Osteocyte (in vitro differentiated cells): ENCODE measurements around the gene DCDC2C. TPM values are rescaled to one million over a fixed set of nuclear protein-coding genes. Genes with fewer than 3 reads are reported as not detected.
A peak's percentile ranks its signal among the peaks of the same experiment; 100 is the strongest.

ENCODE experiments used
- DNase-seq: peaks from one replicate; pipeline ENCODE4 v3.0.0; 2021; ENCODE audit warnings: mixed read lengths; ENCODE audit not compliant: unreplicated experiment; ENCODE audit errors: extremely low spot score
- H3K27ac Mint-ChIP-seq: one replicate; pipeline ENCODE4 v1.8.0; 2021; ENCODE audit warnings: mild to moderate bottlenecking, mixed read lengths; ENCODE audit not compliant: unreplicated experiment
- H3K27me3 Mint-ChIP-seq: one replicate; pipeline ENCODE4 v1.8.0; 2021; ENCODE audit warnings: mixed read lengths; ENCODE audit not compliant: unreplicated experiment
- H3K36me3 Mint-ChIP-seq: one replicate; pipeline ENCODE4 v1.8.0; 2021; ENCODE audit warnings: mixed read lengths; ENCODE audit not compliant: unreplicated experiment
- H3K4me1 Mint-ChIP-seq: one replicate; pipeline ENCODE4 v1.8.0; 2021; ENCODE audit warnings: mixed read lengths; ENCODE audit not compliant: unreplicated experiment
- H3K4me3 Mint-ChIP-seq: one replicate; pipeline ENCODE4 v1.8.0; 2021; ENCODE audit warnings: mild to moderate bottlenecking, moderate library complexity, mixed read lengths; ENCODE audit not compliant: unreplicated experiment
- H3K9me3 Mint-ChIP-seq: one replicate; pipeline ENCODE4 v1.8.0; 2021; ENCODE audit warnings: mixed read lengths; ENCODE audit not compliant: unreplicated experiment
- CTCF ChIP-seq: fragments of 200-600 bp; sonication (generic); IDR thresholded peaks from 2 replicates; pipeline ENCODE4 v1.5.0; 2021; ENCODE audit warnings: antibody characterized with exemption, mild to moderate bottlenecking, moderate library complexity
- total RNA-seq: library from RNA; stranded (reverse); gene quantifications from 2 replicates; pipeline ENCODE4 v1.2.1, GENCODE V29; 2021

Gene DCDC2C
- total RNA-seq, 1 donor from 2014 or later: not detected

- H3K4me3 Mint-ChIP-seq: no peak overlapping the region
- TF ChIP-seq CTCF: no peak
- DNase-seq: no peak
- no peaks in the 10 kb centered on the region for H3K36me3 Mint-ChIP-seq
- no peaks in the 10 kb centered on the region for H3K9me3 Mint-ChIP-seq
- H3K4me1 Mint-ChIP-seq: peaks cover 21% of the 10 kb centered on the region
- H3K27me3 Mint-ChIP-seq: peaks cover 42% of the 10 kb centered on the region
- no peak overlapping the region for H3K27ac Mint-ChIP-seq
These were observed 481 bp downstream of the DCDC2C start for GRCh38 chr2:3703757-3704355.

GRCh38 chr2:3704692-3705091 is 1.3 kb downstream of the DCDC2C start:
- H3K4me1 Mint-ChIP-seq: peaks cover 21% of the 10 kb centered on the region
- H3K36me3 Mint-ChIP-seq: no peaks in the 10 kb centered on the region
- TF ChIP-seq CTCF: no peak
- no peak for DNase-seq
- peak overlapping the region; percentile 43 for H3K27ac Mint-ChIP-seq
- H3K4me3 Mint-ChIP-seq: peak overlapping the region; percentile 6
- H3K27me3 Mint-ChIP-seq: peaks cover 42% of the 10 kb centered on the region
- no peaks in the 10 kb centered on the region for H3K9me3 Mint-ChIP-seq

GRCh38 chr2:3705782-3706181 is 2.4 kb downstream of the DCDC2C start:
- peaks cover 21% of the 10 kb centered on the region for H3K4me1 Mint-ChIP-seq
- H3K36me3 Mint-ChIP-seq: no peaks in the 10 kb centered on the region
- H3K9me3 Mint-ChIP-seq: no peaks in the 10 kb centered on the region
- peaks cover 34% of the 10 kb centered on the region for H3K27me3 Mint-ChIP-seq
- H3K4me3 Mint-ChIP-seq: no peak overlapping the region
- no peak overlapping the region for H3K27ac Mint-ChIP-seq
- DNase-seq: no peak
- TF ChIP-seq CTCF: no peak

- Mint-ChIP-seq H3K27ac (no peak overlapping the region), H3K9me3 (no peaks in the 10 kb centered on the region), H3K4me3 (no peak overlapping the region), H3K4me1 (peaks cover 21% of the 10 kb centered on the region), H3K36me3 (no peaks in the 10 kb centered on the region), H3K27me3 (peaks cover 24% of the 10 kb centered on the region)
- TF ChIP-seq CTCF: no peak
- no peak for DNase-seq
These were observed 3.5 kb downstream of the DCDC2C start for GRCh38 chr2:3706892-3707291.

GRCh38 chr2:3708576-3708975 is 5.2 kb downstream of the DCDC2C start:
- no peak for TF ChIP-seq CTCF
- H3K36me3 Mint-ChIP-seq: no peaks in the 10 kb centered on the region
- H3K27me3 Mint-ChIP-seq: peaks cover 12% of the 10 kb centered on the region
- peaks cover 21% of the 10 kb centered on the region for H3K4me1 Mint-ChIP-seq
- H3K27ac Mint-ChIP-seq: no peak overlapping the region
- no peak overlapping the region for H3K4me3 Mint-ChIP-seq
- no peaks in the 10 kb centered on the region for H3K9me3 Mint-ChIP-seq
- DNase-seq: no peak
